ENCODE results near the gene AGXT. TPM values are rescaled to one million over a fixed set of nuclear protein-coding genes. Genes with fewer than 3 reads are reported as not detected.

Gene AGXT
- total RNA-seq, 4 donors from 2014 or later, result not detected

GRCh38 chr2:240921311-240921994 lies 52.8 kb downstream of the AGXT start:
- WGBS, 2 donors, result 54% methylated on average over 11 of the region's 13 CpGs; no CpG with 5 or more reads in 1 of the 2 donors
- H3K36me3 ChIP-seq, result no peaks in the 10 kb centered on the region
- peaks cover 33 to 59% (median 35%) of the 10 kb centered on the region in 3 donors for H3K4me1 ChIP-seq
- TF ChIP-seq CTCF (IDR thresholded peaks at IDR 0.05), result no peak
- no peak for TF ChIP-seq POLR2A (IDR thresholded peaks at IDR 0.05)
- H3K27ac ChIP-seq, result peak overlapping the region; percentile 62 to 86 (median 78)
- peaks cover 0 to 5% (median 0%) of the 10 kb centered on the region in 4 donors for H3K27me3 ChIP-seq
- no peaks in the 10 kb centered on the region for H3K9me3 ChIP-seq
- no peak for DNase-seq
- no peak overlapping the region for H3K4me3 ChIP-seq
- intact Hi-C loops (cut with DNase I), result no loop called here

- DNase-seq, result no peak
- H3K9me3 ChIP-seq, result no peaks in the 10 kb centered on the region
- intact Hi-C loops (cut with DNase I), result no loop called here
- peaks cover 0 to under 1% (median 0%) of the 10 kb centered on the region in 4 donors for H3K27me3 ChIP-seq
- TF ChIP-seq POLR2A (IDR thresholded peaks at IDR 0.05) (no peak), CTCF (IDR thresholded peaks at IDR 0.05) (no peak)
- peaks cover 28 to 54% (median 34%) of the 10 kb centered on the region in 3 donors for H3K4me1 ChIP-seq
- 60% methylated on average over 1 of the region's 1 CpG; no CpG with 5 or more reads in 1 of the 2 donors for whole genome bisulfite sequencing, 2 donors
- H3K27ac ChIP-seq, result peak overlapping the region in 3 of 4 donors; percentile 74 to 86 (median 82)
- no peak overlapping the region for H3K4me3 ChIP-seq
- no peaks in the 10 kb centered on the region for H3K36me3 ChIP-seq
Observed at GRCh38 chr2:240921995-240922244, 53.3 kb downstream of the AGXT start.

DNA sequence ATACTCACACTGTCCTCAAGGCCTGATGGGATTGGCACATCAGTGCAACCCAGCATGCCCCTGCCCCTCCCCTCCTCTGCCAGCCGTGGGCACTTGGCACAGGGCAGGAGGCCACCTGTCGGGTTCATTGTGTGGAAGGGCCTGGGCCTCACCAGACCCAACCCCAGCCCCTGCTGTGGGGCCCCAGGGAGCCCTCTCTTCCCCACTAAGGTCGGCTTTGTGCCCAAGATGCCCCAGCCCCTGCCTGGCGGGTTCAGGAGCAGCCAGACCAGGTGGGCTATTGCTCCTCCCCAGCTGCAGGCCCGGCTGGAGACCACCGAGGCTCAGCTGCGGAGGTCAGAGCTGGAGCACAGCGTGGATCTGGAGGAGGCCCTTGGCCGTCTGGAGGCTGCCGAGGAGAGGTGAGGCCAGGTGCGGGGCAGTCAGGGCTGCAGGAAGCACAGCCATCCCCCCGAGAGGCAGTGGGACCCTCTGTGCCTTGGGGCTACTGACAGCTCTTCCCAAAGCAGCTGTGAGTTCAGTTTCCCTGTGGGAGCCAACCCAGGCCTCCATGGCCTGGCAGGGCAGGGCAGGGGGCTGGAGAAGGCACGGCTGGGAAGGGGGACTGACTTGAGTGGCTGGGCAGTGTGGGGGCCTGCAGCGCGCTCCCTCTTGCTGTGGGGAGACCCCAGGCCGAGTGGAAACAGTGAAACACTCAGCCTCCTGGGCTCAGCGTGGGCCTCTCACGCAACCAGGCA lies 53.8 kb downstream of the AGXT start:
- WGBS, 2 donors, result 73 to 82% methylated on average over 4 to 5 of the region's 18 CpGs
- Histone ChIP-seq H3K4me1 (peaks cover 23 to 49% (median 29%) of the 10 kb centered on the region in 3 donors), H3K9me3 (no peaks in the 10 kb centered on the region), H3K36me3 (no peaks in the 10 kb centered on the region), H3K27me3 (no peaks in the 10 kb centered on the region), H3K27ac (no peak overlapping the region), H3K4me3 (no peak overlapping the region)
- intact Hi-C loops (cut with DNase I), result no loop called here
- TF ChIP-seq CTCF (IDR thresholded peaks at IDR 0.05) (no peak), POLR2A (IDR thresholded peaks at IDR 0.05) (no peak)
- no peak for DNase-seq

DNA sequence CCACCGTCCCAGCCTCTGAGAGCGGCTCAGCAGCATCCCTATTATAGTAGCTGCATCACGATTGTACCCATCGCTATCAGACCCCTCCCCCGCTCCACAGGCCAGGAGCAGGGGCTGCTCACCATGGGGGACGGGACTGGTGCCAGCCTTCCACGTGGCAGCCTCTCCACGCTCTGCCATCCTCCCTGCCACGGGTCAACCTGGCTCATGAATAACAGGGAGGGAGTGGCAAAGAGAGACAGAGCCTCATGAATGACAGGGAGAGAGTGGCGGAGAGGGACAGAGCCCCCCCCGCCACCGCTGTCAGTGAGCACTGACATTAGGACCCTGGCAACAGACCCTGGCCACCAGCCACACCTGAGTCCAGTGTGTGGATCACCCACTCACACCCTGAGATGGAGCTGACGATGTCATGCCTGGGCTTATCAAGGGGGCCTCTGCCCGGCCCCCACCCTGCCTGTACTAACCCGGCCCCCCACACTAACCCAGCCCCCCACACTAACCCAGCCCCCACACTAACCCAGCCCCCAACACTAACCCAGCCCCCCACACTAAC lies 54.4 kb downstream of the AGXT start:
- Histone ChIP-seq H3K36me3 (no peaks in the 10 kb centered on the region), H3K4me3 (no peak overlapping the region), H3K4me1 (peaks cover 20 to 42% (median 24%) of the 10 kb centered on the region in 3 donors), H3K9me3 (no peaks in the 10 kb centered on the region), H3K27ac (no peak overlapping the region), H3K27me3 (no peaks in the 10 kb centered on the region)
- intact Hi-C loops (cut with DNase I), result no loop called here
- no peak for DNase-seq
- TF ChIP-seq POLR2A (IDR thresholded peaks at IDR 0.05) (no peak), CTCF (IDR thresholded peaks at IDR 0.05) (no peak)
- 47% methylated on average over 3 of the region's 15 CpGs; no CpG with 5 or more reads in 1 of the 2 donors for WGBS, 2 donors

GRCh38 chr2:240925191-240925567 lies 56.6 kb downstream of the AGXT start:
- H3K4me3 ChIP-seq, result no peak overlapping the region
- no peak for DNase-seq
- intact Hi-C loops (cut with DNase I), result no loop called here
- H3K27ac ChIP-seq, result no peak overlapping the region
- no peak for TF ChIP-seq POLR2A (IDR thresholded peaks at IDR 0.05)
- WGBS, 2 donors, result 47% methylated on average over 6 of the region's 14 CpGs; no CpG with 5 or more reads in 1 of the 2 donors
- peaks cover 15 to 34% (median 24%) of the 10 kb centered on the region in 3 donors for H3K4me1 ChIP-seq
- no peaks in the 10 kb centered on the region for H3K9me3 ChIP-seq
- H3K36me3 ChIP-seq, result no peaks in the 10 kb centered on the region
- peaks cover 0 to 8% (median 0%) of the 10 kb centered on the region in 4 donors for H3K27me3 ChIP-seq

Data from esophagus squamous epithelium (tissue), 5 donors.